SKM-1 treated with dmso at 0.1 percent for 144 hours (cell line): ENCODE measurements around the gene ANKRD1.

Source experiments
- DNase-seq: peaks from one replicate; lab custom pipeline; 2025; ENCODE audit not compliant: unreplicated experiment; lab: John Stamatoyannopoulos, UW

The ANKRD1 gene

DNA sequence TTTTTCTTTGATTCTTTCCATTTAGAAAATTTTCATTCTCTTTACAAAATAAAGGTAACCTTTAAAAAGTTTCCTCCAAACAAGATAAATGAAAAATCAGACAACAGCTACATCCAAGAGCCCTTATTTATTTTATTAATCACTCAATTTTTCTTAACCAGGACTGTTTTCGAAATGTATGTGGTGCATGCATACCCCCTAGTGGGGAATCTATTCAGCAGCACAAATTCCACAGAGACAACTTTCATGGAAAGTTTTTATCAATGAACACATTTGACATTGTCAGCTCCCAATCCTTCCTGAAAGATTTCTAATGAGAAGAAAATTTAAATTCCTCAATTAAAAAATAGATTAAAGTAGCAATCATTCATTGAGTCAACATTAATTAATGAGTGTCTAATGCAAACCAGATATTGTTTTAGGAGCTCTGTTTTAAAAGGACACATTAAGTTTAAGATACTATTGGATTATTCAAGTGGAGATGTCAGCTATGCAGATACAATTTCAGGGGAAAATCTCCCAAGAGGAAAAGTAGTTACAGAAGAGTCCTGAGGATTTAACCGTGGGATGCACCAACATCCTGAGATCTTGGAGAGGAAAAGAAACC lies 57.9 kb downstream of the ANKRD1 start:
- DNase-seq, result no peak
